Progenitor cell of endocrine pancreas (in vitro differentiated cells): ENCODE results near the gene ZNF860. TPM values are rescaled to one million over a fixed set of nuclear protein-coding genes. Genes with fewer than 3 reads are reported as not detected.
"Not testable (repeated sequence)": the region's sequence is repeated elsewhere in the genome, so short reads cannot be mapped to it uniquely, and the experiment has no call there.

ENCODE experiments used
- DNase-seq: peaks from one replicate; pipeline ENCODE4 v3.0.0; 2021; ENCODE audit warnings: low spot score; ENCODE audit not compliant: unreplicated experiment
- H3K27ac Mint-ChIP-seq: 2 replicates; pipeline ENCODE4 v1.8.0; 2021; ENCODE audit warnings: mild to moderate bottlenecking, moderate library complexity, mixed read lengths
- H3K27me3 Mint-ChIP-seq: 2 replicates; pipeline ENCODE4 v1.8.0; 2021; ENCODE audit warnings: mixed read lengths
- H3K36me3 Mint-ChIP-seq: 2 replicates; pipeline ENCODE4 v1.8.0; 2022; ENCODE audit warnings: mixed read lengths; ENCODE audit not compliant: insufficient read depth
- H3K4me1 Mint-ChIP-seq: 2 replicates; pipeline ENCODE4 v1.8.0; 2021; ENCODE audit warnings: low read depth, mixed read lengths
- H3K4me3 Mint-ChIP-seq: 2 replicates; pipeline ENCODE4 v1.8.0; 2021; ENCODE audit warnings: low read depth, mild to moderate bottlenecking, moderate library complexity, mixed read lengths
- H3K9me3 Mint-ChIP-seq: 2 replicates; pipeline ENCODE4 v1.8.0; 2021; ENCODE audit warnings: low read depth, mixed read lengths
- CTCF ChIP-seq: fragments of 200-600 bp; sonication (generic); IDR thresholded peaks from one replicate; pipeline ENCODE4 v1.5.0; 2021; ENCODE audit warnings: antibody characterized with exemption, mild to moderate bottlenecking; ENCODE audit not compliant: unreplicated experiment
- total RNA-seq: library from RNA; stranded (reverse); gene quantifications from 2 replicates; pipeline ENCODE4 v1.2.1, GENCODE V29; 2021

Gene ZNF860
- total RNA-seq, 1 donor from 2014 or later: 2.1 TPM

GRCh38 chr3:31993843-31994242 lies 12.3 kb downstream of the ZNF860 start:
- DNase-seq: no peak
- Mint-ChIP-seq H3K27ac (no peak overlapping the region), H3K9me3 (peaks cover 12% of the 10 kb centered on the region), H3K27me3 (no peaks in the 10 kb centered on the region), H3K36me3 (peaks cover 4% of the 10 kb centered on the region), H3K4me1 (no peaks in the 10 kb centered on the region), H3K4me3 (no peak overlapping the region)
- TF ChIP-seq CTCF: no peak

DNA sequence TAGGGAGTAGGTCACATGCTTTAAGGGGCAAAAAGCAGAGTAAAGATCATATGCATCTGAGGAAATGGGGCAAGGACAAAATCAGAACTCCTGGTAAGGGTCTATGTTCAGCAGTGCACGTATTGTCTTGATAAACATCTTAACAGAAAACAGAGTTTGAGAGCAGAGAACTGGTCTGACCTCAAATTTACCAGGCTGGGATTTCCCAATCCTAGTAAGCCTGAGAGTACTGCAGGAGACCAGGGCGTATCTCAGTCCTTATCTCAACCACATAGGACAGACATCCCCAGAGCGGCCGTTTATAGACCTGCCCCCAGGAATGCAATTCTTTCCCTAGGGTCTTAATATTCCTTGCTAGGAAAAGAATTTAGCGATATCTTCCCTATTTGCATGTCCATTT lies 13.5 kb downstream of the ZNF860 start:
- H3K4me3 Mint-ChIP-seq, H3K36me3 Mint-ChIP-seq, H3K4me1 Mint-ChIP-seq, DNase-seq, H3K27me3 Mint-ChIP-seq, H3K27ac Mint-ChIP-seq: not testable (repeated sequence)
- H3K9me3 Mint-ChIP-seq: peaks cover 12% of the 10 kb centered on the region

GRCh38 chr3:31996195-31996594 lies 14.6 kb downstream of the ZNF860 start:
- peaks cover 12% of the 10 kb centered on the region for H3K9me3 Mint-ChIP-seq
- no peak overlapping the region for H3K27ac Mint-ChIP-seq
- TF ChIP-seq CTCF: no peak
- peaks cover 4% of the 10 kb centered on the region for H3K36me3 Mint-ChIP-seq
- H3K27me3 Mint-ChIP-seq: no peaks in the 10 kb centered on the region
- no peak overlapping the region for H3K4me3 Mint-ChIP-seq
- no peak for DNase-seq
- no peaks in the 10 kb centered on the region for H3K4me1 Mint-ChIP-seq

DNA sequence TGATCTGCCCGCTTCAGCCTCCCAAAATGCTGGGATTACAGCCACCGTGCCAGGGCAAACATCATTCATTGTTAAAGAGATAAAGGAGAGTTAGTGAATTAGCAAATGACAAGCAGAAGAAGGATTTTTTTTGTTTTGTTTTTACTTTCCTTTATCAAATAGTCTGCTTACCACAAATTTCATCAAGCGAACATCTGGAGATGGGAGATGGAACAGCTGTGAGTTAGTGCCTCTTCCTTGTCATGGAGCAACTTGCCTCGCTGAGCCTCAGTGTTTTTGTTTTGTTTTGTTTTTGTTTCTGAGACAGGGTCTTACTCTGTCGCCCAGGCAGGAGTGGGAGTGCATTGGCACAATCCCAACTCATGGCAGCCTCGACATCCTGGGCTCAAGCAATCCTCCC lies 15.9 kb downstream of the ZNF860 start:
- peaks cover 4% of the 10 kb centered on the region for H3K36me3 Mint-ChIP-seq
- H3K27me3 Mint-ChIP-seq: no peaks in the 10 kb centered on the region
- no peak overlapping the region for H3K27ac Mint-ChIP-seq
- no peak for DNase-seq
- TF ChIP-seq CTCF: no peak
- H3K4me3 Mint-ChIP-seq: no peak overlapping the region
- H3K4me1 Mint-ChIP-seq: no peaks in the 10 kb centered on the region
- peaks cover 10% of the 10 kb centered on the region for H3K9me3 Mint-ChIP-seq

- H3K4me3 Mint-ChIP-seq: no peak overlapping the region
- TF ChIP-seq CTCF: no peak
- no peak overlapping the region for H3K27ac Mint-ChIP-seq
- peaks cover 7% of the 10 kb centered on the region for H3K27me3 Mint-ChIP-seq
- peaks cover 6% of the 10 kb centered on the region for H3K4me1 Mint-ChIP-seq
- H3K36me3 Mint-ChIP-seq: no peaks in the 10 kb centered on the region
- peaks cover under 1% of the 10 kb centered on the region for H3K9me3 Mint-ChIP-seq
- DNase-seq: no peak
Measured at GRCh38 chr3:31999907-32000439, 18.4 kb downstream of the ZNF860 start.

GRCh38 chr3:32000877-32001276 lies 19.3 kb downstream of the ZNF860 start:
- Mint-ChIP-seq H3K9me3 (no peaks in the 10 kb centered on the region), H3K4me3 (no peak overlapping the region), H3K4me1 (peaks cover 6% of the 10 kb centered on the region), H3K27ac (no peak overlapping the region), H3K27me3 (peaks cover 7% of the 10 kb centered on the region), H3K36me3 (no peaks in the 10 kb centered on the region)
- TF ChIP-seq CTCF: no peak
- DNase-seq: no peak
